Iris pigment epithelial cell (primary cell): ENCODE results near the gene GRIK5.

Source experiments
- DNase-seq: peaks from one replicate; pipeline ENCODE4 v3.0.0-alpha.2; 2011; ENCODE audit warnings: low read depth

Gene GRIK5

DNA sequence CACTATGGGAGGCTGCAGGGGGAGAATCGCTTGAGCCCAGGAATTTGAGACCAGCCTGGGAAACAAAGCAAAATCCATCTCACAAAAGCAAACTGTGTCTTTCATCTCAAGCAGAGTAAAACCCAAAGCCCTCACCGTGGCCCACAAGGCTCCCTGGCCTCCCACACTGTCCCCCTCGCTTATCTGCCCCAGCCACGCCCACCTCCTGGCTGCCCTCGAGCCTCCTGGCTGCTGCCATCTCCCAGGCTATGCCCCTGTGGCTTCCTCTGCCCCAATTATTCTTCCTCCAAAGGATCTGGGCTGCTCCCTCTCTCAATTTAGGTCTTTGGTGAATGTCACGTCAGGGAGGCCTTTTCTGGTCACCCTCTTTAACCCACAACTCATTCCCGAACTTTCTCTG is 114.5 kb downstream of the GRIK5 start:
- DNase-seq: no peak

DNA sequence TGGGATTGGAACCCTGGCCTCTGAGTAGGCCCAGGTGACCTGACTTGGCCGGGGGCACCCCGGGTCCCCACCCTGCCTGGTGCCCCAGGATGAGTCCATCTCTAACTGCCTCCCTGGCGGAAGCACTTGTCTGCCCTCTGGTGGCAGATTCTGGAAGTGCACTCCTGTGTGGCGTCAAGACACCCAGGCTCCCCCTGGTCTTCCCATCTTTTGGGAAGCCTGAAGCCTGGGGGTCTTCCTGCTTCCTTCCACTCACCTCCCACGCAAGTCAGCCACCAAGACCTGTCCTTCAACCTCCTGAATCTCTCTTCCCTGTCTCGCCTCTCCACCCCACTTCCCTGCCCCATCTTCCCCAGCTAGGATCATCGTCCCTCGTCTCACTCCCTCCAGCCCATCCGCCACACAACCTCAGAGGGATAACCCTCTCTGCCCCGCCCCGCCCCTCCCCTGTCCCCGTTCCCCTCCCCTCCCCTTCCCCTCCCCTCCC is 118.3 kb downstream of the GRIK5 start:
- peak; percentile 59 for DNase-seq
